Heart left ventricle (tissue), 16 donors: ENCODE results near the gene LPCAT1. TPM values are rescaled to one million over a fixed set of nuclear protein-coding genes. Genes with fewer than 3 reads are reported as not detected.
"Not testable (repeated sequence)": the region's sequence is repeated elsewhere in the genome, so short reads cannot be mapped to it uniquely, and the experiment has no call there.

Experiments used
- ATAC-seq, 4 donors: fragments of 200-7000 bp; cut with Tn5 transposase; one replicate each; pipeline ENCODE4 v1.9.1; 2020 to 2022; ENCODE audit warnings: moderate library complexity in 4 of 4, mild to moderate bottlenecking in 3 of 4, moderate number of reproducible peaks in 1 of 4
- DNase-seq, 5 donors: peaks; one replicate each; pipeline ENCODE4 v3.0.0-alpha.2; 2020
- H3K27ac ChIP-seq, 12 donors: fragments of 200-600 bp; sonication (generic) in 4 of 12; one replicate each; pipeline versions ENCODE4 v1.5.0 to v1.8.0; 2016 to 2022; ENCODE audit warnings: mild to moderate bottlenecking in 2 of 12
- H3K27me3 ChIP-seq, 9 donors: fragments of 200-600 bp; sonication (generic) in 2 of 9; one replicate each; pipeline versions ENCODE4 v1.5.1 to v1.8.0; 2016 to 2022; ENCODE audit warnings: mild to moderate bottlenecking in 3 of 9
- H3K36me3 ChIP-seq, 9 donors: fragments of 200-600 bp; sonication (generic) in 2 of 9; one replicate each; pipeline versions ENCODE4 v1.5.0 to v1.8.0; 2018 to 2022; ENCODE audit warnings: mild to moderate bottlenecking in 2 of 9
- H3K4me1 ChIP-seq, 12 donors: fragments of 200-600 bp; sonication (generic) in 4 of 12; one replicate each; pipeline versions ENCODE4 v1.5.0 to v1.8.0; 2016 to 2022; ENCODE audit warnings: mild to moderate bottlenecking in 3 of 12
- H3K4me3 ChIP-seq, 12 donors: fragments of 200-600 bp; sonication (generic) in 4 of 12; one replicate each; pipeline versions ENCODE4 v1.5.0 to v1.8.0; 2017 to 2022; ENCODE audit warnings: mild to moderate bottlenecking in 9 of 12, moderate library complexity in 4 of 12
- H3K9me3 ChIP-seq, 12 donors: fragments of 200-600 bp; sonication (generic) in 4 of 12; one replicate each; pipeline versions ENCODE4 v1.5.0 to v1.8.0; 2016 to 2022; ENCODE audit warnings: mild to moderate bottlenecking in 1 of 12
- POLR2A ChIP-seq, 2 donors: fragments of 450-650 bp; IDR thresholded peaks; one replicate each; pipeline ENCODE4 v1.6.1; 2017; ENCODE audit warnings: antibody characterized with exemption in 2 of 2, mild to moderate bottlenecking in 2 of 2, moderate library complexity in 2 of 2
- WGBS, 4 donors: extraction: QIAGEN DNeasy Blood & Tissue Kit in 2 of 4; methylation state at CpG; one replicate each; pipeline versions ENCODE4 v1.1.5 to v1.1.7; 2013 to 2018; 5-methylcytosine and 5-hydroxymethylcytosine counted together
- intact Hi-C, 10 donors: fragments of 100-400 bp; cut with DNase I; formaldehyde crosslinking; loops; one replicate each; pipeline versions ENCODE4 v1.11.1 to v1.14.2; 2022
- polyA plus RNA-seq, 2 donors: library from polyadenylated mRNA; stranded (reverse); fragments of 200-250 nt; gene quantifications; one replicate each; pipeline ENCODE4 v1.2.3, GENCODE V29; 2013
- total RNA-seq, 9 donors: library from RNA; depleted of rRNA in 2 of 9; stranded (reverse); fragments of >200 nt in 2 of 9; fragmentation: NEBNext Ultra II Directional in 3 of 9; extraction: Animal tissue kit (Norgen Biotek cat#: 25700) in 3 of 9; gene quantifications; one replicate each; pipeline versions ENCODE4 v1.1.0 to v1.2.4, GENCODE V29; 2016 to 2023
- TF ChIP-seq, protein P1 (sequence below), 12 donors: fragments of 200-600 bp; sonication (generic) in 4 of 12; IDR thresholded peaks; one replicate each; pipeline versions ENCODE4 v1.5.0 to v1.8.0; 2018 to 2022; ENCODE audit warnings: antibody characterized with exemption in 12 of 12, mild to moderate bottlenecking in 5 of 12
- donor health status: ischemic (EF 13 %, LVEDD 7.1; RV severe dilation, severe dysfunction).
- donor health status: healthy with polysubstance abuse.
- donor health status: DM: no; HTN: yes; CAD: no.
- donor health status: DM: no; HTN: no; CAD: no.
- donor health status: ischemic (EF 25% LVEDD 6.9; RV normal size, moderate dysfunction).
- donor health status: ischemic (EF 25% LVEDD 5.7; RV mildly dilated, moderate dysfunction).
- donor health status: healthy.
- donor health status: DM: yes; HTN: yes; CAD: no.
- donor health status: ischemic (EF 35%, LVEDD 5.7; RV mildly dilated, moderate dysfunction).
- donor health status: nonischemic (EF 11% LVEDD 7.7; RV severe dilation, severe dysfunction).
- donor health status: DM: yes; HTN: yes; CAD: no.
- donor health status: PGD.
- donor health status: ischemic (EF 29% LVEDD 5.4; RV normal size, mild dysfunction).
- donor health status: nonischemic (EF 23%, LVEDD 6.1; RV moderate dilation, normal function).

The LPCAT1 gene
- total and polyA plus RNA-seq, 11 donors, result 8.2 to 30.6 (median 9.9) TPM

DNA sequence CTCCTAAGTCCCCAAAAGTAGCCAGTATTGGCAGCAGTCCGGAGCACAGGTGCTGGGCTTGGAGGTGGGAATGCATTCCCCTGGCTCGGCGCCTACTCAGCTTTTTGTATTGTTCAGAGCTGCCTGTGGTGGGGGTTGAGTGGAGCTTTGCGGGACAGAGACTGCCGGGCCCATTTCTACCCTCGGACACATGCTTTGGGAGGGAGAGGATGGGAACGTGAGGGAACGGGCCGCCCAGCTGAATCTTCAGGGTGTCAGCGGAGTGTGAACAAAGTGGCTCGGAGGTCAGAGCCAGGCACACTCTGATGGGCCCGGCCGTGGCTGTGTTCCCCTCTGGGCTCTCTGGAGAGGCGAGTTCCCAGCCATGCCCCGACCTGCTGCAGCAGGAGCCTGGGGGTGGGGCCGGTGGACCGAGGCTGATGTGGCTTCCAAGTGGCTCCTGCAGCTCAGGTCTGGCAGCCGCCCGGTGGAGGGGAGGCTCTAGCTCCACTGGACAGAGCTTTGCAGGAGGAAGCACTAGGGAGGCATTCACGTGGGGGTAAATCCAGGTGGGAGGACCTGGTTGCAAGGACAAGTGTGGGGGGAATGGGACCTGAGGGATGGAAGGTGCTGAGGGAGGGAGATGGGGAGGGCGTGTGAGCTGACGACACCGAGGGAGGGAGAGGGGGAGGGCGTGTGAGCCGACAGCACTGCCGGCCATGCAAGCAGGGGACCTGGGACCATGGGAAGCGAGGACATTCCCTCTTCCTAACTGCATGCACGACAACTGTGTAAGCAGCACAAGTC, 47.4 kb downstream of the LPCAT1 start:
- Histone ChIP-seq H3K27ac (peak overlapping the region in 3 of 12 donors; percentile 42 to 84 (median 50)), H3K4me1 (peaks cover 0 to 39% (median 0%) of the 10 kb centered on the region in 12 donors), H3K27me3 (no peaks in the 10 kb centered on the region), H3K36me3 (peaks cover 0 to 65% (median 43%) of the 10 kb centered on the region in 9 donors), H3K4me3 (no peak overlapping the region), H3K9me3 (no peaks in the 10 kb centered on the region)
- TF ChIP-seq POLR2A (IDR thresholded peaks at IDR 0.05), result no peak
- TF ChIP-seq, protein P1, sequence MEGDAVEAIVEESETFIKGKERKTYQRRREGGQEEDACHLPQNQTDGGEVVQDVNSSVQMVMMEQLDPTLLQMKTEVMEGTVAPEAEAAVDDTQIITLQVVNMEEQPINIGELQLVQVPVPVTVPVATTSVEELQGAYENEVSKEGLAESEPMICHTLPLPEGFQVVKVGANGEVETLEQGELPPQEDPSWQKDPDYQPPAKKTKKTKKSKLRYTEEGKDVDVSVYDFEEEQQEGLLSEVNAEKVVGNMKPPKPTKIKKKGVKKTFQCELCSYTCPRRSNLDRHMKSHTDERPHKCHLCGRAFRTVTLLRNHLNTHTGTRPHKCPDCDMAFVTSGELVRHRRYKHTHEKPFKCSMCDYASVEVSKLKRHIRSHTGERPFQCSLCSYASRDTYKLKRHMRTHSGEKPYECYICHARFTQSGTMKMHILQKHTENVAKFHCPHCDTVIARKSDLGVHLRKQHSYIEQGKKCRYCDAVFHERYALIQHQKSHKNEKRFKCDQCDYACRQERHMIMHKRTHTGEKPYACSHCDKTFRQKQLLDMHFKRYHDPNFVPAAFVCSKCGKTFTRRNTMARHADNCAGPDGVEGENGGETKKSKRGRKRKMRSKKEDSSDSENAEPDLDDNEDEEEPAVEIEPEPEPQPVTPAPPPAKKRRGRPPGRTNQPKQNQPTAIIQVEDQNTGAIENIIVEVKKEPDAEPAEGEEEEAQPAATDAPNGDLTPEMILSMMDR (IDR thresholded peaks at IDR 0.05), result no peak
- DNase-seq (peak in 2 of 5 donors; percentile 25 to 51), ATAC-seq (no peak)
- 89 to 92% (median 91%) methylated on average over 28 of the region's 28 CpGs for WGBS, 4 donors
- intact Hi-C loops, result loop anchor here in 2 of 10 donors (10.0 kb wide), 1 partner anchor 168 kb away; no protein-coding TSS in a partner anchor

DNA sequence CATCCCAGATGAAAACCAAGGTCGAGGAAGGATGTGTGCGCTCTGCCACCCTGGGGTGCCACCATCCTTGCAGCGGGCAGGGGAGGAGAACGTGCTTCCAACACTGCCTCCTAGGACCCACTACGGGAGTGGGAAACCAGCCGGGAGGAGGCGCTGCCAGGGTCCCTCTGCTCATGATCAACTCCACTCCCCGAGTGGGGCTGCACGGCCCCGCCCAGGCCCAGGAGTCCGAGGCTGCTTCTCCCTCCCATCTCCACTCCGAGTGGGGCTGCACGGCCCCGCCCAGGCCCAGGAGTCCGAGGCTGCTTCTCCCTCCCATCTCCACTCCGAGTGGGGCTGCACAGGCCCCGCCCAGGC, 48.2 kb downstream of the LPCAT1 start:
- intact Hi-C loops, result loop anchor here in 2 of 10 donors (10.0 kb wide), 1 partner anchor 169 kb away; no protein-coding TSS in a partner anchor
- H3K36me3 ChIP-seq, result peaks cover 0 to 73% (median 43%) of the 10 kb centered on the region in 9 donors

DNA sequence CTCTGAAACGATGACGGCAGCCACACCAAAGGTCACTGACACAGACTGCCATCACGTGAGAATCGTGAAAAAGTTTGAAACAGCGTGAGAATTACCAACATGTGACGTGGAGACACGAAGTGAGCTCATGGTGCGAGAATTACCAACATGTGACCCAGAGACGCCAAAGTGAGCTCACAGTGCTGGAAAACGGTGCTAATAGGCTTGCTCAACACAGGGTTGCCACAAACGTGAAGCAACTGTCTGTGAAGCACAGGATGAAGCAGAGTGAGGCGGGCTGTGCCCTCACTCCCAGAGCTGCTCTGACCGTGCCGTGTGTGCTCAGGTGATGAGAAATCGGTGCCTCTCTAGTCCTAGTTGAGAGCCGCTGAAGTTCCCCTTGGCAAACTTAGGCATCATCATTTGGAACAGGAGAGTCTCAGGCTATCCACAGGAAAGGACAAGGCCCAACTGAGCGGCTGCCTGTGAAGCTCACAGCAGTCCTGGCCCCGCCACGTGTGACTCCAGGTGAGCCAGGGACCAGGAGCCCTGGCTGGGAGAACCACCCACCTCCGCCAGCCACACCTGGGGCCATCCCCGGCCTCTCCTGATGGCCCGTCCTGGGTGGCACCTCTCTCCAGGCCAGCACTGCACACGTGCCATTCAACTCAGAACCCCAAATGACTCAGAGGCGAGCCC, 48.8 kb downstream of the LPCAT1 start:
- Histone ChIP-seq H3K4me1 (peaks cover 0 to 27% (median 0%) of the 10 kb centered on the region in 12 donors), H3K27me3 (no peaks in the 10 kb centered on the region), H3K4me3 (no peak overlapping the region), H3K9me3 (no peaks in the 10 kb centered on the region), H3K27ac (no peak overlapping the region), H3K36me3 (peaks cover 0 to 79% (median 43%) of the 10 kb centered on the region in 9 donors)
- DNase-seq, result peak in 2 of 5 donors; percentile 16 to 48
- WGBS, 4 donors, result 93 to 97% (median 95%) methylated on average over 17 to 24 of the region's 24 CpGs
- no peak for ATAC-seq
- intact Hi-C loops, result loop anchor here in 2 of 10 donors (10.0 kb wide), 1 partner anchor 170 kb away; no protein-coding TSS in a partner anchor
- TF ChIP-seq, protein P1 (IDR thresholded peaks at IDR 0.05), result no peak
- TF ChIP-seq POLR2A (IDR thresholded peaks at IDR 0.05), result no peak

More for the DNA sequence above, 48.2 kb downstream of the LPCAT1 start:
- ATAC-seq, H3K27ac ChIP-seq, H3K27me3 ChIP-seq, H3K4me3 ChIP-seq, H3K9me3 ChIP-seq: not testable (repeated sequence)
- DNase-seq, result peak in 1 of 5 donors; percentile 8
- peaks cover 0 to 30% (median 0%) of the 10 kb centered on the region in 12 donors for H3K4me1 ChIP-seq
- 85 to 94% (median 93%) methylated on average over 13 to 17 of the region's 17 CpGs for WGBS, 4 donors

DNA sequence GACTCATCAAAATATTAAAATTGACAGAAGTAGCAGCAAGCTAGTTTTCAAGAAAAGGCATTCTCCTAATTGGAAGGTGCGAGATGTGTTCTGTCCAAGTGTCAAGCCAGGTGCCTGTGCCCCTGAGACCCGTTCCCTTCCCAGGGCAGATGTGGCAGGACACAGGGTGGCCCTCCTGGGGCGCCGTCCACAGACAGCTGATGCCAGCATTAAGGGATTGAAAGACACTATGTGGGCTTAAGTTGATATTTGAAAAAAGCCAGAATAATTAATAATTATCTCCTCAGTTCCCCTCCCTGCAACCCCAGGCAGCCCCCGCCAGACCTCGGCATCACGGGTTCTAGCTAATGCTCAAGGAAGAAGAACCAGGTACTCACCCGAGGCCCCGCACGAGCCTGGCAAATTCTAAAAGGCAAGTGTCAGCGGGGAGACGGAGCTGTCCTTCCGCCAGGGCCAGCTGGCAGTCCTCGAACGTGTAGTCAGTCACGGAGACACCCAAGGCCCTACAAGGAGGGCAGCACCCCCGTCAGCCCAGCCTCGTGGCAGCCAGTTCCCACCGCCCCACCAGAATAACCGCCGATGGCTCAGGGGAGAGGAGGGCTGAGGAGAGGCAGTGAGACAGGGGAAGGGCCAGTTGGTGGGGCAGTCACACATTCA, 49.4 kb downstream of the LPCAT1 start:
- H3K27ac ChIP-seq, result no peak overlapping the region

More for the DNA sequence above, 49.4 kb downstream of the LPCAT1 start:
- intact Hi-C loops, result loop anchor here in 2 of 10 donors (10.0 kb wide), 1 partner anchor 170 kb away; no protein-coding TSS in a partner anchor
- Histone ChIP-seq H3K9me3 (no peaks in the 10 kb centered on the region), H3K36me3 (peaks cover 0 to 83% (median 41%) of the 10 kb centered on the region in 9 donors), H3K4me1 (peaks cover 0 to 20% (median 0%) of the 10 kb centered on the region in 12 donors), H3K4me3 (no peak overlapping the region), H3K27me3 (no peaks in the 10 kb centered on the region)
- DNase-seq, result peak in 2 of 5 donors; percentile 18 to 59
- no peak for TF ChIP-seq POLR2A (IDR thresholded peaks at IDR 0.05)
- TF ChIP-seq, protein P1 (IDR thresholded peaks at IDR 0.05), result no peak
- no peak for ATAC-seq
- 92 to 94% (median 93%) methylated on average over 18 to 21 of the region's 21 CpGs for WGBS, 4 donors
